GM19395 (cell line): Measurements from ENCODE around the gene SOX5.
"Not testable (repeated sequence)": the region's sequence is repeated elsewhere in the genome, so short reads cannot be mapped to it uniquely, and the experiment has no call there.

ENCODE experiments used
- ATAC-seq: cut with Tn5 transposase; IDR thresholded peaks from one replicate; pipeline ENCODE4 v1.9.1; 2021; ENCODE audit warnings: mild to moderate bottlenecking, moderate library complexity; ENCODE audit not compliant: unreplicated experiment

Gene SOX5

GRCh38 chr12:23760495-23760894 lies 189.0 kb downstream of the SOX5 start:
- ATAC-seq = no peak

- no peak for ATAC-seq
Measured at GRCh38 chr12:23758608-23759007, 190.9 kb downstream of the SOX5 start.

- ATAC-seq = no peak
Measured at GRCh38 chr12:23757541-23757962, 191.9 kb downstream of the SOX5 start.

GRCh38 chr12:23756416-23756815 lies 193.1 kb downstream of the SOX5 start:
- ATAC-seq = no peak

GRCh38 chr12:23753628-23754365 lies 195.7 kb downstream of the SOX5 start:
- ATAC-seq = no peak

GRCh38 chr12:23752245-23752644 lies 197.2 kb downstream of the SOX5 start:
- ATAC-seq = no peak

GRCh38 chr12:23751641-23752040 lies 197.8 kb downstream of the SOX5 start:
- no peak for ATAC-seq

GRCh38 chr12:23750923-23751322 lies 198.5 kb downstream of the SOX5 start:
- ATAC-seq = no peak

- ATAC-seq = no peak
Measured at GRCh38 chr12:23744696-23745095, 204.8 kb downstream of the SOX5 start.

- ATAC-seq = no peak
Measured at GRCh38 chr12:23742574-23742973, 206.9 kb downstream of the SOX5 start.

- no peak for ATAC-seq
Measured at GRCh38 chr12:23731493-23731892, 218.0 kb downstream of the SOX5 start.

- no peak for ATAC-seq
Measured at GRCh38 chr12:23731035-23731434, 218.4 kb downstream of the SOX5 start.

- ATAC-seq = no peak
Measured at GRCh38 chr12:23729359-23729758, 220.1 kb downstream of the SOX5 start.

GRCh38 chr12:23726646-23727045 lies 222.8 kb downstream of the SOX5 start:
- ATAC-seq = no peak

- no peak for ATAC-seq
Measured at GRCh38 chr12:23722655-23723054, 226.8 kb downstream of the SOX5 start.

- ATAC-seq = no peak
Measured at GRCh38 chr12:23721268-23721667, 228.2 kb downstream of the SOX5 start.

GRCh38 chr12:23719493-23719892 lies 230.0 kb downstream of the SOX5 start:
- ATAC-seq = no peak

GRCh38 chr12:23710361-23710760 lies 239.1 kb downstream of the SOX5 start:
- not testable (repeated sequence) for ATAC-seq

GRCh38 chr12:23708185-23708837 lies 241.2 kb downstream of the SOX5 start:
- no peak for ATAC-seq

- ATAC-seq = no peak
Measured at GRCh38 chr12:23707270-23707669, 242.2 kb downstream of the SOX5 start.

- ATAC-seq = no peak
Measured at GRCh38 chr12:23704992-23705943, 244.2 kb downstream of the SOX5 start.
